NK-92 (cell line): ENCODE measurements around the gene JUND.

Experiments used
- DNase-seq: peaks from one replicate; lab custom pipeline; 2025; ENCODE audit not compliant: unreplicated experiment; lab: John Stamatoyannopoulos, UW

Gene JUND

GRCh38 chr19:18308948-18309325 lies 27.5 kb upstream of the JUND start:
- no peak for DNase-seq

GRCh38 chr19:18308051-18308947 lies 26.9 kb upstream of the JUND start:
- DNase-seq: no peak

- DNase-seq: no peak
These were observed 25.9 kb upstream of the JUND start for GRCh38 chr19:18307271-18307681.

- no peak for DNase-seq
These were observed 25.5 kb upstream of the JUND start for GRCh38 chr19:18306888-18307260.

- DNase-seq: no peak
These were observed 24.9 kb upstream of the JUND start for GRCh38 chr19:18306209-18306887.

GRCh38 chr19:18304458-18305310 lies 23.3 kb upstream of the JUND start:
- DNase-seq: no peak

GRCh38 chr19:18304208-18304457 lies 22.7 kb upstream of the JUND start:
- DNase-seq: no peak

GRCh38 chr19:18301718-18302111 lies 20.3 kb upstream of the JUND start:
- no peak for DNase-seq

- DNase-seq: no peak
These were observed 19.7 kb upstream of the JUND start for GRCh38 chr19:18300930-18301717.

- no peak for DNase-seq
These were observed 18.2 kb upstream of the JUND start for GRCh38 chr19:18299654-18300053.

- DNase-seq: no peak
These were observed 17.2 kb upstream of the JUND start for GRCh38 chr19:18298601-18299000.

GRCh38 chr19:18297308-18297707 lies 15.9 kb upstream of the JUND start:
- no peak for DNase-seq

GRCh38 chr19:18295034-18295451 lies 13.6 kb upstream of the JUND start:
- no peak for DNase-seq

GRCh38 chr19:18294467-18294864 lies 13.0 kb upstream of the JUND start:
- DNase-seq: no peak

GRCh38 chr19:18293642-18294466 lies 12.4 kb upstream of the JUND start:
- DNase-seq: no peak

GRCh38 chr19:18292810-18293641 lies 11.6 kb upstream of the JUND start:
- DNase-seq: no peak

- no peak for DNase-seq
These were observed 11.0 kb upstream of the JUND start for GRCh38 chr19:18292462-18292809.

- no peak for DNase-seq
These were observed 10.4 kb upstream of the JUND start for GRCh38 chr19:18291590-18292461.
